ENCODE results near the gene GPX4.

DNA sequence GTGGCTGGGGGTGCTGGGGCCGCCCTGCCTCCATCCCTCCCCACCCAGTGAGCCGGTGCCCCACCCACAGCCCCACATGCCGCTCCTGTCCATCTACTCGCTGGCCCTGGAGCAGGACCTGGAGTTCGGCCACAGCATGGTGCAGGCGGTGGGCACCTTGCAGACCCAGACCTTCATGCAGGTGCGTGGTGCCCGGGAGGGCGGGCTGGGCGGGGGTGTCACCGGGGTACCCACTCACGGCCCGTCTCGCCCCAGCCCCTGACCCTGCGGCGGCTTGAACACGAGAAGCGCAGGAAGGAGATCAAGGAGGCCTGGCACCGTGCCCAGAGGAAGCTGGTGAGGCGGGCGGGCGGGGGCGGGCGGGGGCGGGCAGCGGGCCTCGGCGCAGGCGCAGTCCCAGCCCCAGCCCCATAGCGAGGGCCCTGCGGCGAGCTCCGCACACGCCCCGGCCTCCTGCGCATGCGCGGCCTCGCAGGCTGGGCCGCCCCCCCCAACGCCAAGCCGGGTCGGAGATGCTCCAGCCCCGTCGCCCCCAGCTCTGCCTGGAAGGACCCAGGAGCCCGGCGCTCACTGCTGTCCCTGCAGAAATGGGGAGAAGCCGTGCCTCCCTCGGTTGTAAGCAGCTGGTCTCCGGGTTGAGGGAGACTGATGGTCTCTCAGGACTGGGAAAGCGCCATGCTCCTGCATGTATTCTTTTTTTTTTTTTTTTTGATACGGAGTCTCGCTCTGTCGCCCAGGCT is 29.1 kb upstream of the GPX4 start:
- TF ChIP-seq, protein P1, sequence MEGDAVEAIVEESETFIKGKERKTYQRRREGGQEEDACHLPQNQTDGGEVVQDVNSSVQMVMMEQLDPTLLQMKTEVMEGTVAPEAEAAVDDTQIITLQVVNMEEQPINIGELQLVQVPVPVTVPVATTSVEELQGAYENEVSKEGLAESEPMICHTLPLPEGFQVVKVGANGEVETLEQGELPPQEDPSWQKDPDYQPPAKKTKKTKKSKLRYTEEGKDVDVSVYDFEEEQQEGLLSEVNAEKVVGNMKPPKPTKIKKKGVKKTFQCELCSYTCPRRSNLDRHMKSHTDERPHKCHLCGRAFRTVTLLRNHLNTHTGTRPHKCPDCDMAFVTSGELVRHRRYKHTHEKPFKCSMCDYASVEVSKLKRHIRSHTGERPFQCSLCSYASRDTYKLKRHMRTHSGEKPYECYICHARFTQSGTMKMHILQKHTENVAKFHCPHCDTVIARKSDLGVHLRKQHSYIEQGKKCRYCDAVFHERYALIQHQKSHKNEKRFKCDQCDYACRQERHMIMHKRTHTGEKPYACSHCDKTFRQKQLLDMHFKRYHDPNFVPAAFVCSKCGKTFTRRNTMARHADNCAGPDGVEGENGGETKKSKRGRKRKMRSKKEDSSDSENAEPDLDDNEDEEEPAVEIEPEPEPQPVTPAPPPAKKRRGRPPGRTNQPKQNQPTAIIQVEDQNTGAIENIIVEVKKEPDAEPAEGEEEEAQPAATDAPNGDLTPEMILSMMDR (IDR thresholded peaks at IDR 0.05): no peak
- TF ChIP-seq POLR2A (IDR thresholded peaks at IDR 0.05): no peak

Measured in testis (tissue), 2 donors.